IgD-negative memory B cell (primary cell): ENCODE results near the gene IFT88. TPM values are rescaled to one million over a fixed set of nuclear protein-coding genes. Genes with fewer than 3 reads are reported as not detected.

Experiments
- H3K27ac Mint-ChIP-seq, 3 donors: one replicate each; pipeline ENCODE4 v1.8.0; 2020 to 2022; ENCODE audit warnings: mild to moderate bottlenecking in 3 of 3, mixed read lengths in 3 of 3, moderate library complexity in 1 of 3
- H3K27me3 Mint-ChIP-seq: one replicate; pipeline ENCODE4 v1.8.0; 2021; ENCODE audit warnings: mixed read lengths
- H3K36me3 Mint-ChIP-seq: one replicate; pipeline ENCODE4 v1.8.0; 2020; ENCODE audit warnings: mild to moderate bottlenecking, mixed read lengths
- H3K4me1 Mint-ChIP-seq, 3 donors: one replicate each; pipeline ENCODE4 v1.8.0; 2020 to 2022; ENCODE audit warnings: mixed read lengths in 3 of 3, mild to moderate bottlenecking in 1 of 3
- H3K4me3 Mint-ChIP-seq, 4 donors: one replicate each; pipeline ENCODE4 v1.8.0; 2020 to 2022; ENCODE audit warnings: mild to moderate bottlenecking in 4 of 4, mixed read lengths in 4 of 4, moderate library complexity in 3 of 4
- H3K9me3 Mint-ChIP-seq, 3 donors: one replicate each; pipeline ENCODE4 v1.8.0; 2020 to 2021; ENCODE audit warnings: mixed read lengths in 3 of 3, mild to moderate bottlenecking in 1 of 3
- polyA plus RNA-seq: library from polyadenylated mRNA; unstranded; fragments of 300-500 nt; fragmentation: Illumina TruSeq; gene quantifications from one replicate; pipeline ENCODE4 v1.2.3, GENCODE V29; 2021

Gene IFT88
- polyA plus RNA-seq, result 7.9 TPM

- Mint-ChIP-seq H3K9me3 (peaks cover 0 to 3% (median 2%) of the 10 kb centered on the region in 3 donors), H3K27me3 (no peaks in the 10 kb centered on the region), H3K36me3 (peaks cover 7% of the 10 kb centered on the region), H3K4me3 (peak within 1 kb of the TSS; percentile 86 to 98 (median 96)), H3K27ac (peak within 1 kb of the TSS; percentile 86 to 94 (median 86)), H3K4me1 (peaks cover 7 to 16% (median 11%) of the 10 kb centered on the region in 3 donors)
Observed at GRCh38 chr13:20566898-20567874, at the start of gene IFT88. Gene IFT88, plus strand, starts transcription at chr13:20567157. Its CDS starts 7,229 bp downstream, at chr13:20574386.

GRCh38 chr13:20518660-20519100, 48.3 kb upstream of the IFT88 start:
- Mint-ChIP-seq H3K27ac (peak overlapping the region in 1 of 3 donors; percentile 57), H3K36me3 (peaks cover 2% of the 10 kb centered on the region), H3K4me1 (peaks cover 2 to 9% (median 8%) of the 10 kb centered on the region in 3 donors), H3K4me3 (peak overlapping the region in 1 of 4 donors; percentile 20), H3K27me3 (no peaks in the 10 kb centered on the region), H3K9me3 (peaks cover 0 to 3% (median 0%) of the 10 kb centered on the region in 3 donors)

- Mint-ChIP-seq H3K9me3 (peaks cover 0 to 3% (median 0%) of the 10 kb centered on the region in 3 donors), H3K4me3 (peak overlapping the region in 1 of 4 donors; percentile 21), H3K4me1 (peaks cover 2 to 12% (median 9%) of the 10 kb centered on the region in 3 donors), H3K27me3 (no peaks in the 10 kb centered on the region), H3K36me3 (peaks cover 2% of the 10 kb centered on the region), H3K27ac (no peak overlapping the region)
Observed at GRCh38 chr13:20519875-20520274, 47.1 kb upstream of the IFT88 start.

- H3K9me3 Mint-ChIP-seq, result peaks cover 0 to 3% (median 0%) of the 10 kb centered on the region in 3 donors
- H3K4me1 Mint-ChIP-seq, result peaks cover 9 to 18% (median 14%) of the 10 kb centered on the region in 3 donors
- no peaks in the 10 kb centered on the region for H3K27me3 Mint-ChIP-seq
- peaks cover 2% of the 10 kb centered on the region for H3K36me3 Mint-ChIP-seq
- H3K4me3 Mint-ChIP-seq, result no peak overlapping the region
- no peak overlapping the region for H3K27ac Mint-ChIP-seq
Observed at GRCh38 chr13:20521364-20522115, 45.4 kb upstream of the IFT88 start.

- Mint-ChIP-seq H3K4me1 (peaks cover 9 to 15% (median 10%) of the 10 kb centered on the region in 3 donors), H3K36me3 (no peaks in the 10 kb centered on the region), H3K4me3 (peak overlapping the region; percentile 87 to 97 (median 94)), H3K27ac (peak overlapping the region in 1 of 3 donors; percentile 32), H3K27me3 (no peaks in the 10 kb centered on the region), H3K9me3 (no peaks in the 10 kb centered on the region)
Observed at GRCh38 chr13:20525144-20525600, 41.8 kb upstream of the IFT88 start.

- no peaks in the 10 kb centered on the region for H3K9me3 Mint-ChIP-seq
- H3K36me3 Mint-ChIP-seq, result peaks cover 3% of the 10 kb centered on the region
- H3K4me3 Mint-ChIP-seq, result peak within 1 kb of the TSS; percentile 91 to 97 (median 94)
- no peaks in the 10 kb centered on the region for H3K27me3 Mint-ChIP-seq
- peaks cover 9 to 15% (median 10%) of the 10 kb centered on the region in 3 donors for H3K4me1 Mint-ChIP-seq
- peak within 1 kb of the TSS; percentile 44 to 66 (median 63) for H3K27ac Mint-ChIP-seq
Observed at GRCh38 chr13:20525601-20526544, 41.1 kb upstream of the IFT88 start, which contains the start of gene CRYL1. Gene CRYL1, minus strand, starts transcription at chr13:20525857. Its CDS starts 63 bp downstream, at chr13:20525794.

GRCh38 chr13:20526664-20527063, 40.3 kb upstream of the IFT88 start:
- Mint-ChIP-seq H3K4me1 (peaks cover 9 to 15% (median 10%) of the 10 kb centered on the region in 3 donors), H3K27ac (peak overlapping the region in 1 of 3 donors; percentile 44), H3K4me3 (peak overlapping the region; percentile 87 to 91 (median 90)), H3K36me3 (peaks cover 3% of the 10 kb centered on the region), H3K9me3 (no peaks in the 10 kb centered on the region), H3K27me3 (no peaks in the 10 kb centered on the region)

- Mint-ChIP-seq H3K9me3 (no peaks in the 10 kb centered on the region), H3K4me3 (peak overlapping the region in 1 of 4 donors; percentile 62), H3K27me3 (no peaks in the 10 kb centered on the region), H3K4me1 (peaks cover 7 to 12% (median 9%) of the 10 kb centered on the region in 3 donors), H3K27ac (no peak overlapping the region), H3K36me3 (peaks cover 3% of the 10 kb centered on the region)
Observed at GRCh38 chr13:20528452-20528851, 38.5 kb upstream of the IFT88 start.

GRCh38 chr13:20534038-20534608, 32.8 kb upstream of the IFT88 start:
- Mint-ChIP-seq H3K4me3 (no peak overlapping the region), H3K4me1 (no peaks in the 10 kb centered on the region), H3K36me3 (peaks cover 8% of the 10 kb centered on the region), H3K27me3 (no peaks in the 10 kb centered on the region), H3K9me3 (peaks cover 1 to 5% (median 2%) of the 10 kb centered on the region in 3 donors), H3K27ac (no peak overlapping the region)

GRCh38 chr13:20536992-20537391, 30.0 kb upstream of the IFT88 start:
- Mint-ChIP-seq H3K9me3 (peaks cover 1 to 5% (median 2%) of the 10 kb centered on the region in 3 donors), H3K27me3 (no peaks in the 10 kb centered on the region)

GRCh38 chr13:20544201-20544923, 22.6 kb upstream of the IFT88 start:
- Mint-ChIP-seq H3K36me3 (no peaks in the 10 kb centered on the region), H3K4me1 (peaks cover 32 to 35% (median 33%) of the 10 kb centered on the region in 3 donors), H3K4me3 (peak overlapping the region; percentile 83 to 97 (median 91)), H3K27ac (peak overlapping the region; percentile 87 to 98 (median 97)), H3K9me3 (no peaks in the 10 kb centered on the region), H3K27me3 (no peaks in the 10 kb centered on the region)

More at GRCh38 chr13:20536992-20537391, 30.0 kb upstream of the IFT88 start:
- no peaks in the 10 kb centered on the region for H3K4me1 Mint-ChIP-seq
- peaks cover 5% of the 10 kb centered on the region for H3K36me3 Mint-ChIP-seq
- H3K27ac Mint-ChIP-seq, result no peak overlapping the region
- no peak overlapping the region for H3K4me3 Mint-ChIP-seq

GRCh38 chr13:20546556-20546955, 20.4 kb upstream of the IFT88 start:
- Mint-ChIP-seq H3K27ac (peak overlapping the region in 2 of 3 donors; percentile 0 to 68), H3K27me3 (no peaks in the 10 kb centered on the region), H3K4me3 (peak overlapping the region in 3 of 4 donors; percentile 42 to 71 (median 67)), H3K36me3 (no peaks in the 10 kb centered on the region), H3K4me1 (peaks cover 32 to 37% (median 35%) of the 10 kb centered on the region in 3 donors), H3K9me3 (no peaks in the 10 kb centered on the region)

GRCh38 chr13:20547479-20547908, 19.5 kb upstream of the IFT88 start:
- H3K27ac Mint-ChIP-seq, result no peak overlapping the region

More at GRCh38 chr13:20547479-20547908, 19.5 kb upstream of the IFT88 start:
- Mint-ChIP-seq H3K9me3 (no peaks in the 10 kb centered on the region), H3K4me3 (no peak overlapping the region), H3K36me3 (no peaks in the 10 kb centered on the region), H3K27me3 (no peaks in the 10 kb centered on the region), H3K4me1 (peaks cover 32 to 37% (median 35%) of the 10 kb centered on the region in 3 donors)
